Nephron (organoid): ENCODE data around the gene AFF2.

ENCODE experiments used
- H3K27ac Mint-ChIP-seq, 3 experiments: 2 replicates each; pipeline ENCODE4 v1.8.0; 2020; ENCODE audit warnings: mixed read lengths in 3 of 3, mild to moderate bottlenecking in 2 of 3, moderate library complexity in 1 of 3
- H3K27me3 Mint-ChIP-seq: 2 replicates; pipeline ENCODE4 v1.8.0; 2021; ENCODE audit warnings: low read depth, mild to moderate bottlenecking, moderate library complexity, mixed read lengths
- H3K36me3 Mint-ChIP-seq: 2 replicates; pipeline ENCODE4 v1.8.0; 2020; ENCODE audit warnings: low read depth, mixed read lengths
- H3K4me1 Mint-ChIP-seq: 2 replicates; pipeline ENCODE4 v1.8.0; 2020; ENCODE audit warnings: mixed read lengths
- H3K4me3 Mint-ChIP-seq, 3 experiments: 2 replicates each; pipeline ENCODE4 v1.8.0; 2020; ENCODE audit warnings: mild to moderate bottlenecking in 3 of 3, mixed read lengths in 3 of 3, moderate library complexity in 2 of 3
- H3K9me3 Mint-ChIP-seq: 2 replicates; pipeline ENCODE4 v1.8.0; 2020; ENCODE audit warnings: mixed read lengths
- CTCF ChIP-seq, 3 experiments: fragments of 200-600 bp; sonication (generic); IDR thresholded peaks; one replicate each; pipeline ENCODE4 v1.5.0; 2021; ENCODE audit warnings: antibody characterized with exemption in 3 of 3; ENCODE audit not compliant: unreplicated experiment in 3 of 3

The AFF2 gene

GRCh38 chrX:148573119-148573518, 72.7 kb downstream of the AFF2 start:
- Mint-ChIP-seq H3K4me3 (no peak overlapping the region), H3K36me3 (no peaks in the 10 kb centered on the region), H3K27me3 (no peaks in the 10 kb centered on the region), H3K4me1 (no peaks in the 10 kb centered on the region), H3K27ac (no peak overlapping the region), H3K9me3 (peaks cover 2% of the 10 kb centered on the region)
- TF ChIP-seq CTCF (IDR thresholded peaks at IDR 0.05; ENCODE audit: unreplicated experiment in 3 of 3), result no peak

- TF ChIP-seq CTCF (IDR thresholded peaks at IDR 0.05; ENCODE audit: unreplicated experiment in 3 of 3), result no peak
- H3K4me1 Mint-ChIP-seq, result no peaks in the 10 kb centered on the region
- H3K27ac Mint-ChIP-seq, result no peak overlapping the region
- peaks cover 2% of the 10 kb centered on the region for H3K9me3 Mint-ChIP-seq
- H3K36me3 Mint-ChIP-seq, result no peaks in the 10 kb centered on the region
- H3K4me3 Mint-ChIP-seq, result no peak overlapping the region
- no peaks in the 10 kb centered on the region for H3K27me3 Mint-ChIP-seq
Measured at GRCh38 chrX:148574237-148574973, 74.0 kb downstream of the AFF2 start.

GRCh38 chrX:148576396-148576795, 76.0 kb downstream of the AFF2 start:
- no peak overlapping the region for H3K27ac Mint-ChIP-seq
- no peaks in the 10 kb centered on the region for H3K27me3 Mint-ChIP-seq
- H3K4me3 Mint-ChIP-seq, result no peak overlapping the region
- no peaks in the 10 kb centered on the region for H3K9me3 Mint-ChIP-seq
- no peak for TF ChIP-seq CTCF (IDR thresholded peaks at IDR 0.05; ENCODE audit: unreplicated experiment in 3 of 3)
- no peaks in the 10 kb centered on the region for H3K4me1 Mint-ChIP-seq
- H3K36me3 Mint-ChIP-seq, result no peaks in the 10 kb centered on the region

- H3K4me1 Mint-ChIP-seq, result no peaks in the 10 kb centered on the region
- peaks cover 6% of the 10 kb centered on the region for H3K9me3 Mint-ChIP-seq
Measured at GRCh38 chrX:148577741-148578140, 77.3 kb downstream of the AFF2 start.

GRCh38 chrX:148580016-148580415, 79.6 kb downstream of the AFF2 start:
- Mint-ChIP-seq H3K9me3 (peaks cover 7% of the 10 kb centered on the region), H3K4me1 (no peaks in the 10 kb centered on the region), H3K4me3 (no peak overlapping the region), H3K27ac (no peak overlapping the region), H3K36me3 (peaks cover 7% of the 10 kb centered on the region), H3K27me3 (no peaks in the 10 kb centered on the region)
- TF ChIP-seq CTCF (IDR thresholded peaks at IDR 0.05; ENCODE audit: unreplicated experiment in 3 of 3), result no peak

More at GRCh38 chrX:148577741-148578140, 77.3 kb downstream of the AFF2 start:
- Mint-ChIP-seq H3K36me3 (peaks cover 6% of the 10 kb centered on the region), H3K4me3 (no peak overlapping the region), H3K27me3 (no peaks in the 10 kb centered on the region), H3K27ac (no peak overlapping the region)
- TF ChIP-seq CTCF (IDR thresholded peaks at IDR 0.05; ENCODE audit: unreplicated experiment in 3 of 3), result no peak

GRCh38 chrX:148582353-148582752, 81.9 kb downstream of the AFF2 start:
- no peak for TF ChIP-seq CTCF (IDR thresholded peaks at IDR 0.05; ENCODE audit: unreplicated experiment in 3 of 3)
- H3K9me3 Mint-ChIP-seq, result peaks cover 7% of the 10 kb centered on the region
- peaks cover 7% of the 10 kb centered on the region for H3K36me3 Mint-ChIP-seq
- H3K4me3 Mint-ChIP-seq, result no peak overlapping the region
- H3K4me1 Mint-ChIP-seq, result no peaks in the 10 kb centered on the region
- H3K27ac Mint-ChIP-seq, result no peak overlapping the region
- H3K27me3 Mint-ChIP-seq, result no peaks in the 10 kb centered on the region
